T-helper 1 cell (primary cell): ENCODE data around the gene KREMEN1.

Experiments used
- DNase-seq, 5 donors: peaks; one replicate each; pipeline ENCODE4 v3.0.0-alpha.2; 2012 to 2020

Gene KREMEN1

GRCh38 chr22:29195118-29195963 lies 122.5 kb downstream of the KREMEN1 start:
- no peak for DNase-seq

- DNase-seq, result no peak
Observed at GRCh38 chr22:29195964-29196666, 123.3 kb downstream of the KREMEN1 start.

GRCh38 chr22:29197096-29197495 lies 124.3 kb downstream of the KREMEN1 start:
- DNase-seq, result no peak

- DNase-seq, result no peak
Observed at GRCh38 chr22:29198240-29198639, 125.4 kb downstream of the KREMEN1 start.

GRCh38 chr22:29199702-29200400 lies 127.0 kb downstream of the KREMEN1 start:
- DNase-seq, result no peak

GRCh38 chr22:29200901-29201300 lies 128.1 kb downstream of the KREMEN1 start:
- no peak for DNase-seq

- no peak for DNase-seq
Observed at GRCh38 chr22:29201782-29202181, 128.9 kb downstream of the KREMEN1 start.

- peak in 2 of 5 donors; percentile 6 to 87 for DNase-seq
Observed at GRCh38 chr22:29202212-29203192, 129.7 kb downstream of the KREMEN1 start.

GRCh38 chr22:29203488-29204454 lies 130.9 kb downstream of the KREMEN1 start:
- no peak for DNase-seq

- DNase-seq, result no peak
Observed at GRCh38 chr22:29204455-29205183, 131.8 kb downstream of the KREMEN1 start.

- no peak for DNase-seq
Observed at GRCh38 chr22:29205252-29205593, 132.4 kb downstream of the KREMEN1 start.

GRCh38 chr22:29205594-29206371 lies 132.9 kb downstream of the KREMEN1 start, which contains the start of gene EMID1:
EMID1 (plus strand) TSS chr22:29205896; CDS start chr22:29206039, 143 bp downstream.
- no peak for DNase-seq

- no peak for DNase-seq
Observed at GRCh38 chr22:29206372-29207242, 133.8 kb downstream of the KREMEN1 start.

GRCh38 chr22:29207243-29207550 lies 134.4 kb downstream of the KREMEN1 start:
- DNase-seq, result no peak

GRCh38 chr22:29207562-29208501 lies 135.0 kb downstream of the KREMEN1 start:
- DNase-seq, result no peak

GRCh38 chr22:29208502-29208862 lies 135.6 kb downstream of the KREMEN1 start:
- no peak for DNase-seq

- no peak for DNase-seq
Observed at GRCh38 chr22:29208879-29209623, 136.2 kb downstream of the KREMEN1 start.
